Measurements from ENCODE around the gene GHRL. TPM values are rescaled to one million over a fixed set of nuclear protein-coding genes. Genes with fewer than 3 reads are reported as not detected.
"Not testable (repeated sequence)": the region's sequence is repeated elsewhere in the genome, so short reads cannot be mapped to it uniquely, and the experiment has no call there.

Gene GHRL
- total RNA-seq, 1 experiment from 2014 or later = not detected

GRCh38 chr3:10299175-10299574 is 6.4 kb upstream of the GHRL start:
- H2AFZ ChIP-seq (ENCODE audit: low read depth, low read length, poor library complexity, severe bottlenecking) = no peak overlapping the region
- no peak for DNase-seq (ENCODE audit: low read depth, low spot score)
- H3K36me3 ChIP-seq (ENCODE audit: control insufficient read depth in 1 of 2, insufficient read depth in 2 of 2, low read length in 2 of 2) = peaks cover 29 to 35% of the 10 kb centered on the region in 2 experiments
- ChIA-PET POLR2A (no interaction called here), CTCF (no interaction called here), RAD21 (ENCODE audit: low non-redundant PET in 1 of 2, low total read pairs in 2 of 2, uncharacterized antibody in 2 of 2, unreplicated experiment in 2 of 2) (no interaction called here)
- no TSS peak for BruUV-seq (replicated peaks)
- H3K9me3 ChIP-seq (ENCODE audit: control insufficient read depth in 1 of 2, insufficient read depth in 1 of 2, low read depth in 1 of 2, low read length in 2 of 2) = no peaks in the 10 kb centered on the region
- H3K4me3 ChIP-seq (replicated peaks in 1 of 2; ENCODE audit: low read depth in 1 of 2, low read length in 2 of 2) = no peak overlapping the region
- H3K9me2 ChIP-seq (ENCODE audit: insufficient read depth) = no peaks in the 10 kb centered on the region
- ATAC-seq = no peak
- H3K9ac ChIP-seq (ENCODE audit: low read length) = no peak overlapping the region
- no peaks in the 10 kb centered on the region for H3K4me1 ChIP-seq (ENCODE audit: control insufficient read depth in 1 of 2, insufficient read depth in 2 of 2, low read length in 2 of 2)
- TF ChIP-seq JUND (IDR thresholded peaks at IDR 0.05) = no peak
- no peak for TF ChIP-seq CEBPB (IDR thresholded peaks at IDR 0.05; ENCODE audit: low read depth)
- no peak for TF ChIP-seq CBX3 (IDR thresholded peaks at IDR 0.05; ENCODE audit: low read depth)
- no peak for TF ChIP-seq SP1 (IDR thresholded peaks at IDR 0.05; ENCODE audit: low read depth)
- TF ChIP-seq EZH2phosphoT487 (IDR thresholded peaks at IDR 0.05; ENCODE audit: borderline replicate concordance) = no peak
- no peak for TF ChIP-seq MAX (IDR thresholded peaks at IDR 0.05)
- 0 out of 2 replicates have a peak, but pooled peaks have one; percentile 13 for TF ChIP-seq RAD21 (IDR thresholded peaks at IDR 0.05; ENCODE audit: low read depth)
- H4K20me1 ChIP-seq (ENCODE audit: insufficient read depth) = no peaks in the 10 kb centered on the region
- intact Hi-C loops (cut with micrococcal nuclease) = no loop called here
- H3K4me2 ChIP-seq (ENCODE audit: low read length) = no peak overlapping the region
- H3K27ac ChIP-seq (ENCODE audit: low read depth, low read length) = no peak overlapping the region
- no peaks in the 10 kb centered on the region for H3K79me2 ChIP-seq (ENCODE audit: insufficient read depth, low read length)
- H3K27me3 ChIP-seq (ENCODE audit: insufficient read depth, low read length) = no peaks in the 10 kb centered on the region

GRCh38 chr3:10298064-10298463 is 5.3 kb upstream of the GHRL start:
- H3K9me3 ChIP-seq (ENCODE audit: control insufficient read depth in 1 of 2, insufficient read depth in 1 of 2, low read depth in 1 of 2, low read length in 2 of 2); DNase-seq (ENCODE audit: low read depth, low spot score); H3K4me2 ChIP-seq (ENCODE audit: low read length); H3K9ac ChIP-seq (ENCODE audit: low read length); CTCF ChIA-PET; H3K9me2 ChIP-seq (ENCODE audit: insufficient read depth); H3K79me2 ChIP-seq (ENCODE audit: insufficient read depth, low read length); H3K4me3 ChIP-seq (replicated peaks in 1 of 2; ENCODE audit: low read depth in 1 of 2, low read length in 2 of 2); H2AFZ ChIP-seq (ENCODE audit: low read depth, low read length, poor library complexity, severe bottlenecking); ATAC-seq; intact Hi-C loops (cut with micrococcal nuclease); POLR2A ChIA-PET; RAD21 ChIA-PET (ENCODE audit: low non-redundant PET in 1 of 2, low total read pairs in 2 of 2, uncharacterized antibody in 2 of 2, unreplicated experiment in 2 of 2); H3K27ac ChIP-seq (ENCODE audit: low read depth, low read length); H3K27me3 ChIP-seq (ENCODE audit: insufficient read depth, low read length); BruUV-seq (replicated peaks); H4K20me1 ChIP-seq (ENCODE audit: insufficient read depth); H3K4me1 ChIP-seq (ENCODE audit: control insufficient read depth in 1 of 2, insufficient read depth in 2 of 2, low read length in 2 of 2): not testable (repeated sequence)
- H3K36me3 ChIP-seq (ENCODE audit: control insufficient read depth in 1 of 2, insufficient read depth in 2 of 2, low read length in 2 of 2) = peaks cover 21 to 24% of the 10 kb centered on the region in 2 experiments

Data from HCT116 (cell line).